Measurements from ENCODE around the gene PACSIN1.

PACSIN1 gene

DNA sequence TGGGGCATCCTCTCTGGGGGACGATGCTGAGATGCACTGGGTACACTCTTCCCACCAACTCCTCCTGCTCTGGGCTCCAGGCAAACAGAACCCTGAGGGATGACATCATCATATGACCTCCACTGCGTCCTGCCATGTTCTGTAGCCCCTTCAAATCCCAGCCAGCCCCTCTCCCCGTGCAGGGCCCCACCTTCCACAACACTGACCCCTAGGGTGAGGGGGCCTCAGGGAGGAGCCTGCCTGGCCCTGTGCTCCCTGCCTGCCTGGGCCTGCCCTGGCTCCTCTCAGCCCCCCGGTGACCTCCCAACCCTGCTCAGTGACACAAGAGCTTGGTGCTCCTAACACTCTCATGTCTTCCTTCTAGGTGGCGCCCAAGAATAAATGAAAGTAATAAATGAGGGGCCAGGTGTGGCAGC, 99.9 kb downstream of the PACSIN1 start:
- DNase-seq: no peak

DNA sequence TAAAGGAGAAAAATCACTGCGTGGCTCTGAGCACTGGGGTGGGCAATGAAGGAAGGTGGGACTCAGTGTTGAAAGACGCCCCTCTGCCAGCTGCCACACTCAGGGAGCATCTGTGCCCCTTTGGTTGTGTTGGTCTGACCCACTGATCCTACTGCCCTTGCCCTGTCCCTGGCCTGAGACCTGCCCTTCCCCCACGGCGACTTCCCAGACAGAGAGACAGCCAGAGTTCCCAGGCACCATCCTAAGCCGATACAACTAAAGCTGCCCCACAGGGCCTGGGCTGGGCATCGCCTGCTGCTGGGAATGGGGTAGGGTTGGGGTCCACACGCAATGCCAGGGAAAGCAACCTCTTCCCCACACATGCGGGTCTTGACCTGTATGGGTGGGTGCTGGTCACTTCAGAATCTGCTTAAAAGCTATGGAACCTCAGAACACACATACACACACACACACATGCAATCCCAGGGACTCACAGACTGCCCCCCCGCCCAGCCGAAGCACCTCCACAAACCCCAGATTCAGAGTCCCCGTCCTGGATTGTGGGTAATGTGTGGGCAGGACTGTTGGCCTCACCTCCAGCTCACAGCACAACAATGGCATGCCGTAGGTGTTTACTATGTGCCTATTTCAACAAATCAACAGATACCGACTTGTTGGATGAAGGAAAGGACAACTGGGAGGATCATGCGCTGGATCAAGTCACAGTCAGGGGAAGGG, 101.1 kb downstream of the PACSIN1 start:
- no peak for DNase-seq

DNA sequence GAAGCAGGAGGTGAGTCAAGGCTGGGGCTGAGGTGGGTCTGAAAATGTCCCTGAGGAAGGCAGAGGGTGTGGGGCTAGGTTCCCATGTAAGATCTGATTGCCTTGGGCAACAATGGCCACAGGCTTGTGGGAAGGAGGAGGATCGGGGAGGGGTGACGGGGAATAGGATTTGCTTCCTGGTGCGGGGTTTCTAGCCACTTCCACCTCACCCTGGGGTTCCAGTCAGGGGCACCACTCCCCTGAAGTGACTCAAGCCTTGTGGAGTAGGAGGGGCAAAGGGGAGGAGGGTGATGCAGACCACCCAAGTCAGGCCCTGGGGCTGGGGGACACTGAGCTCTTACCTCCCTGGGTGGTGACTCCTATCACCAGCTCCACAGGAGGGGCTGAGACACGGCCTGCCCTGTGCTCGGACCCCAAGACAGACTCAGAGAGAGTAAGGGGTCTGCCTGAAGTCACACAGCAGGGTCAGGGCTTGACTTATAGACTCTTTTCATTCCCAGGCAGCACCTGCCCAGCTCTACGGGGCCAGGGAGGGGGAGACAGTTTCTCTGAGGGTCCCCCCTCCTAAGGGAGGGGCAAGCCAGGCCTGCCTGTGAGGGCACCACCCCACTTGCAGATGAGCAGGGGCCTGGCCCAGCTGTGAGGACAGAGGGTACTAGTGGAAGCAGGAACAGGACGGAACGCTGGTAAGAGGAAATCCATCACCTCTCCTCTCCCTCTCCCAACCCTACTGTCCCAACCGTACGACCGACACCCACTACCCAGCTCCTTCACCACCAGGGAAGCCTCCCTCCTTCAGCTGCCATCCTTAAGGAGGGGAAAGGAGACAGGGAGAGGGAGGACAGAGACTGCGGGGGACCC, 102.7 kb downstream of the PACSIN1 start:
- no peak for DNase-seq

- no peak for DNase-seq
Measured at GRCh38 chr6:34569361-34569973, 103.6 kb downstream of the PACSIN1 start.

DNA sequence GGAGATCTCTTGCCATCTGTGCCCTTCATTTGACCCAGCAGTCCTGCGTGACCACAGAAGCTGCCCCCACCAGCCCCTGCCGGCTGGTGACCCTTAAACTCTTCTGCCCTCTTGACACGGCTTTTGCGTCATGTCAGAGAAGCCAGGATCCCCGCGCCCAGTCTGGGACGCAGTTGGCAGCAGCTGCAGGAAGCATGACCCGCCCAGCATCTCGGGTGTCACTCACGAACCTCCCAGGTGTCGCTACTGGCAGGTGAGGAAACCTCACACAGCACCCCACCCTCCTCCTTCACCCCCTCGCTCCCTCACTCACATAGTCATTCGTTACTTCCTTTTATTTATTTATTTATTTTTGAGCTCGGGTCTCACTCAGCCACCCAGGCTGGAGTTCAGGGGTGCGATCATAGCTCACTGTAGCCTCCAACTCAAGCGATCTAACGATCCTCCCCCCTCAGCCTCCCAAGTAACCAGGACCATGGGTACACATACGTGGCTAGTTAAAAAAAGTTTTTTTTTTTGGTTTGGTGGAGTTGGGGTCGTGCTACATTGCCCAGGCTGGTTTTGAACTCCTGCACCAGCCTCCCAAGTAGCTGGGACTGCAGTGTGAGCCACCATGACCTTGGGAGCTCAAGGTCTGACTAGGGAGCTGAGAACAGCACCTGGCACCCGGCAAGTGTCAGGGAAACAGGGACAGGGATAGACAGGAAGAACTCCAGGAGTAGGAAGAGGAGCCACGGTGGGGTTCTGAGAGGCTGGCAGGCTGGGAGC, 104.4 kb downstream of the PACSIN1 start:
- no peak for DNase-seq

DNA sequence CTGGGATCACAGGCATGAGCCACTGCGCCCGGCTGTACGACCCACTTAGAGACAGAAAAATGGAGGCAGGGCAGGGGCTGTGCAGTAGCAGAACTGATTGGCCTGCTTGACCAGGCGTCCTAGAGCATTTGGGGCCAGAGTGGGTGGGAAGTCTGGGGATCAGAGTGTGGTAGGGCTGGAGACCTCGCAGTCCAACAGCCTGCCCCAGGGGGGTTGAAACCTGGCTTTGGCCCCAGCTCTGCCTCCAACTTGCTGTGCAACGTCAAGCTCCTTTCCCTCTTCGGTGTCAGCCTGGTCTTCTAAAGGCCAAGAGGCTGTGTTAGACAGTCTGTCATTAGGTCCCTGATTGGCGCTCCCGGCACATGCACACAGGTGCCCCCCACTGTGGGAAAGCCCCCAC, 105.5 kb downstream of the PACSIN1 start:
- DNase-seq: no peak

GRCh38 chr6:34572021-34572420, 106.1 kb downstream of the PACSIN1 start:
- DNase-seq: no peak

DNA sequence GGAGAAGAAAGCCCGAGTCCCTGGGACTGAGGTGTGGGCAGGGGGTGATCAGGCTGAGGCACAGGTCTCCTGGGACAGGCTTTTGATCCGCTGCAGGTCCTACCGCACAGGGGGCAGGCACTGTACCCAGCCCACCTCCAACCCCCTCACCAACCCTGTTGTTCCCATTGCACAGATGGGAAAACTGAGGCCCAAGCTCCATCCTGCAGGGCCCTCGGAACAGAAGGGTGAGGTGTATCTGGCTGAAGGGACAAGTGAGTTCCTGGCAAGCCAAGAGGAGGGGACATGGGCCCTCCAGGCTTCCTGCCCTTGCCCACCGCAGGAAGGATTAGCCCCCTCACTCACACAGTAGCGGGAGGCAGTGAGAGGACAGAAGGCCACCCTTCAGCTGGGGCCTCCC, 106.7 kb downstream of the PACSIN1 start:
- no peak for DNase-seq

DNA sequence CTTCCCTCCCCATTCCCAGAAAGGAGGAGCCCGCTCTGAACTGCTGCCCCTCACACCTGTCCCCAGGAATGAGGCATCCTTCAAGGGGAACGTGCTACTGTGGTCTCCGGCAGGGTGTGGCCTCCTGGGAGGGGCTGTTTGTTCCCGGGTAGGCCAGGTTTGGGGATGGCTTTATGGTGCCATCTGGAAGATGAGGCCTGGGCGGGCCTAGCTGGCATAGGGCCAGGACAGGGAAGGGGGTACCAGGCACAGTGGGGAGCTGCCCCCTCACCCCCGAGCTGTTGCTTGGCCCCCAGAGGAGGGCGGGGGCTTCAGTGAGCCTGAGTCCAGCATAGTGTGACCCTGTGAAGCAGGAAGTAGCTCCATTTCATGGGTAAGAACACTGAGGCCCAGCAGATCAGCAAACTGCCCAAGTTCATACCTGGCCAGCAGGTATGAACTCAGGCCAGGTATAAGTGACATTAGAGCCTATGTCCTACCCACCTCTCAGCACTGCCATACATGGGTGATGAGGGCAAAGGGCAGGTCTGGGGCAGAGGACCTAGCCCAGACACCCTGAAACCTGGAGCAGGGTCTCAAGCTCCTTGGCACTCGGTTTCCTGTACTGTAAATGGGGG, 107.8 kb downstream of the PACSIN1 start:
- no peak for DNase-seq

DNA sequence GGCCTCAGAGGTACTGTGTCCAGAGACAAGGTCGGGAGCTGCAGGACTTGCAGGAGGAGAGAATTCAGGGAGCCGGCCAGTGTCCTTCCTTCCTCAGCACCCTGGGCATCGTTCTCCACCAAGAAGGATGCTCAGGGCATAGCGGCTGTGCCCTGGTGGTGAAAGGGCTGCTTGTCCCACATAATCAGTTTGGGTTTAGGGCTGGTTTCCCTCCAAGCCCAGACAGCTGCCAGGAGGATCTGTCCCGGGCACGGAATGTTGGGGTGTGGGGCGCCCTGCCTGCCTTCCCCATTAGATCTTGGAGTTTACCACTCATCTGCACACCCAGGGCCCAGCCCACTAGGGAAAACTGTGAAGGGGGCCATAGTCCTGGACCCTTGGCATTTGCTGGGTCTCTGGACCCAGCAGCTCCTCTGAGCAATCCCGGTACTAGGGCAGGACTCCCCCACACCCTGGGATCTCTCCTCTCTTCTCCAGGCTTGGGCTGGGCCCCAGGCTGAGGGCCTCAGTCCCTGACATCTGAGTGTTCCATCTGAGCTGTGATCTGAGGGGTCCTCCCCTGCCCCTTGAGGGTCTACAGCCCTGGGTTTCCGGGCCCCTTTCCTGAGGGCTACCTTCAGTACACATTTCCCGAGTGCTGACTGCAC, 108.9 kb downstream of the PACSIN1 start:
- DNase-seq: no peak

DNA sequence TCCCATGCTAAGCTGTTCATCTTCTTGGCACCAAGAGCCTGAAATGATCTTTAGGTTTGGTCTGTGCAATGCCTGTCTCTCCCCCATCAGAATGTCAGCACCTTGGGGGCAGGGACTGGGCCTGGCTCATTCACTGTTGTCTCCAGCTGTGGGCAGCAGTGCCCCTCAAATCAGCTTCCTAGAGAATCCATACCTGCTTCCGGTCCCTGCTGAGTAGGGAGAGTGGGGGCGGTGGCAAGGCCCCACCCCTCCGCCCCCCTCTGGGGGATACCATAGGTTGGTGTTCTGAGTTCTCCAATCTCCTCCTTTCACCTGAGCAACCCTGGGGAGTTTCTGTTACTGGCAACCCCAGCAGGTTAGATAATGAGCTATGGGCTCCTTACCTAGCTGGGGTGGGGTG, 109.5 kb downstream of the PACSIN1 start:
- no peak for DNase-seq

DNA sequence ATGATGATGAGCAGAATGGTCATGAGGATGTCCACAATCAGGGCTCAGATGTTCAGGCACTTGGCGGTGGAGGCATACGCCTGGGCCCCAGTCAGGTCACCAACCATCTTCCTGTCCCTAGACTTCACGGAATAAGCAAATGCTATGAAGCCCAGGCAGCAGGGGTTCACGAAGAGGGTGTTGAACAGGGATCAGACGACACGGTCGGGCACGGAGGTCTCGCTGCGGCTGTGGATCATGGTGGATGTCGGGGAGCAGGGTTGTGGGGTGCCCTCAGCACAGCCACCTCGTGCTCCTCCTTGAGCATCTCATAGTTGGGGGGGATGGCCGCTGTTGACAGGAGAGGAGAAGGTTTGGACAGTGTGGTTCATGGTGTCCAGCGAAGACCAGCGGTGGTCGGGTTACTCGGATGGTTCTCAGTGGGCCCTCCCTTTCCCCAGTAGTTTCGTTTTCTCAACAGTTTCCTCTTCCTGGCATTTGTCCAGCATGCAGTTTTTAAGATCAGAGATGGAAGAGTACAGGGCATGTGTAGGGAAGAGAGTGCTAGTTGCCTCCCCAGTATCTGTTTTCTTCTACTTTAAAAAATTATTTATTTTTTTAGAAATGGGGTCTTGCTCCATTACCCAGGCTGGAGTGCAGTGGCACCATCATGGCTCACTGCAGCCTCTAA, 110.5 kb downstream of the PACSIN1 start:
- no peak for DNase-seq

DNA sequence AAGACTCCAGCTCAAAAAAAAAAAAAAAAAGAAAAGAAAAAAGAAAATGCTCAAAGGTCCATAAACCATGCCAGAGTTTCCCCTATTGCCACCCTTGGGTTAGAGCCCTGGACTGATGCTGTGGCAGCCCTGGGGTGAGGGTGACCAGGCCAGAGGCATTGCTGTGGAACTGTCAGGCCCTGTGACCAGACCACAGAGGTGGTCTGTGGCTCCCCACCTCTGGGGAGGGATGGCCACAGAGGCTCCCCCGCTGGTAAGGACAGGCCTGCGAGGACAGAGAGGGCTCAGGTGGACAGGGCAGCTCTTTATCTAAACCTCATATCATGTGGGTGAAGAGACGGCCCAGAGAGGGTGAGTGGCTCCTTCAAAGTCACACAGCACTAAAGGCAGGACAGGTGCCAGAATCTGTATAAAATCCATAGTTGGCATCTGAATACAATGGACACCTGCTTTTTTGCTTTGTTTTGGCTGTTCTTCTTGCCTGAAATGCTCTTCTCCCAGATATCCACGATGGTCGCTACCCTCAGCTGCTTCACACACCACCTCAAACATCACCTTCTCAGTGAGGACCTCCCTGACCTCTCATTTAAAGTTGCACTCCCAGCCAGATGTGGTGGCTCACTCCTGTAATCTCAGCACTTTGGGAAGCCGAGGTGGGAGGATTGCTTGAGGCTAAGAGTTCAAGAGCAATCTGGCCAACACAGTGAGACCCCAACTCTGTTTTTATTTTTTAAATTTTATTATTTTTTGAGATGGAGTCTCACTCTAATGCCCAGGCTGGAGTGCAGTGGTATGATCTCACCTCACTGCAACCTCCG, 112.8 kb downstream of the PACSIN1 start:
- DNase-seq: no peak

DNA sequence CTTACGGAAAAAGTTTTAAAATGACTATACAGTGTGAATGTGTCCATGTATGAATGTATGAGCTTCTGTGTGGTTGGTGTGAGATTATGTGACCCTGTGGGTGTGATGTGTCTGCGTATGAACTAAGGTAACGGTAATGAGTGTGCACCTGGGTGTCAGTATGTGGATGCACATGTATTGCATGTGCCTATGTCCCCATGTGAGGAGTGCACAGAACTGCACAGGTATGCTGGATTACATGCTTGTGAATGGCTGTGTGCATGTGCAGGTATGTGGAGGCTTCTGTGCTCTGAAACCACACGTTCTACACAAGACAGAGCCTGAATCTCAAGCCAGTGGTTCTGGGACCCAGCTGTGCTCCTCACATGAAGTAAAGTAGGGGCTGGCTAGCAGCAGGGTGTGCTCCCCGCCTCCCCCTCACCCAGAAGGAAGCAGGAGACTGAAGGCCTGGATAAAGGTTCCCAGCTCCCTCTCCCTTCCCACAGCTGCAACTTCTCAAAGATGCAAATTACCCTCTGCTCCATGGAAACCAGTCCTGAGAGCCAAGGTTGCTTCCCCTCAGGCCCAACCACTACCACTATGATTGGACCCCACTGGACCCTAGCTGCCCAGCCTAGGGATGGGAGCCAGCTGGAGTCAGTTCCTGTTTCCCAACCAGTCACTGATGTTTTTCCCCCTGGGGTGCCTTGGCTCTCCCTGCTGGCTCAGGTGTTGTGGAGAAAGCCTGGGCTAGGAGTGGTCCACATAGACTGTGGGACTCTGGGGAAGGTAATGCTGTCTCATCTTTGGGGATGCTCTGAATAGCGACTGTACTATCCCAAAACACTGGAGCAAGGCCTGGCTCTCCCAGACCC, 115.1 kb downstream of the PACSIN1 start:
- no peak for DNase-seq

DNA sequence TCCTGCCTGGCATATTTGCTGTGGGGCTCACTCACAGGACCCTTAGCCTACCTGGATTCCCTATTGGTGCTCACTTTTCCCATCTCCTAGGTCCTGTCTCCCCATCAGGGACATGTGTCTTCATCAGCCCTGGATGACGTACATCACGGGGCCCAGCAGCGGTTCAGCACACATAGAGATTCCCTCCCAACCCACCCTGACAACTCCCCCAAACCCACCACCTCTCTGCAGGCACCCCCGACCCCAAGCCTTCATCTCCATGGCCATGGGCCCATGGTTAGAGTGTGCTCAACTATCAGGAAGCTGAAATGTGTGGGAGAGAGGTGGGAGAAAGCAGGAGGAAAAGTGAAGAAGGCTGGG, 115.7 kb downstream of the PACSIN1 start:
- no peak for DNase-seq

DNA sequence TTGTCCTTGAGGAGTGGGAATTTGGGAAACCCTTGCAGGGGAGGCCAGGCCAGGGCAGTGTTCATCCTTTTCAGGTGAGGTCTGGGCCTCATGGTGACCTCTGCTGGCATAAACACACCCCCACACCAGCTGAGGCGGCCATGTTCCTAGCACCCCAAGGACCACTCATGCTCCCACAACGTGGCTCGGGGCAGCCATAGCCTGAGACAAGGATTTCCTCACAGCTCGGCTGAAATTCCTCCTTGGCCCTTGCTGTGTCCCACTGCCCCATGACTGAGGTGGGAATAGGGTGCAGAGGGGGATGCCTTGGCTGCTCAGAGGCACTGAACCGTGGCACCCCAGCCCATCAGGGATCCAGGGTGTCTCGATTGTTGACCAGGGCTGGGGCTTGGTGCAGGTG, 117.6 kb downstream of the PACSIN1 start:
- DNase-seq: no peak

GRCh38 chr6:34583861-34584604, 118.2 kb downstream of the PACSIN1 start:
- DNase-seq: no peak

DNA sequence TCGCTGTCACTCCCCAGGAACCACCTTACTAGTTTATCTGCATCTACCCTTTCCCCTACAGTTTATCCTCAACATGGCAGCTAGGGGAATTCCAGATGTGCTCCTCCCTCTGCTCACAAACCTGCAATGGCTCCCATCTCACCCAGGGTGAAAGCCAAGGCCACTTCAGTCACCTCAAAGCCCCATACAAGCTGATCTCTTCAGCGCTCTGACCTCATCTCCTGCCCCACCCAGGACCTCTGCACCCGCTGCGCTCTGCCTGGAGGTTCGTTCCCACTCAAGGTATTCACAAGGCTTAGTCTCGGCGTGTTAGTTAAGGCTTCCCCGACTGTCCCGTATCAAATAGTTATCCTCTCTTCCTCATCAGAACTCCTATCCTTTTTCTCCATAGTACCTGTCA, 118.8 kb downstream of the PACSIN1 start:
- DNase-seq: no peak

Measured in CD4-positive, alpha-beta T cell treated with Interleukin-21 for 1 hour (primary cell).